ENCODE measurements around the gene GFI1B. TPM values are rescaled to one million over a fixed set of nuclear protein-coding genes. Genes with fewer than 3 reads are reported as not detected.

GFI1B gene
- total and polyA plus RNA-seq, 2 of the 13 experiments (the other 11 are each of a cell fraction or from before 2014, with no cell fraction given), result 0.15 to 0.51 TPM

GRCh38 chr9:132955768-132956167, 22.7 kb upstream of the GFI1B start:
- H3K36me3 ChIP-seq (replicated peaks in 1 of 2; ENCODE audit: control insufficient read depth in 1 of 2, insufficient read depth in 2 of 2, low read length in 2 of 2), result no peaks in the 10 kb centered on the region
- intact Hi-C loops (cut with micrococcal nuclease; ENCODE audit: unreplicated experiment) (no loop called here), in situ Hi-C loops (cut with HindIII; ENCODE audit: extremely low pct_ligation_motif_present, low pct_unique_long_range_greater_than_20kb) (no loop called here)
- peaks cover 12% of the 10 kb centered on the region; the same call in 1 of the 2 replicates for H3K9me3 ChIP-seq (ENCODE audit: low read length)
- no peak for DNase-seq (ENCODE audit: low spot score)
- no peak overlapping the region for H3K9ac ChIP-seq (ENCODE audit: insufficient read depth, low read depth, low read length)
- H4K20me1 ChIP-seq (ENCODE audit: insufficient read depth, low read length), result no peaks in the 10 kb centered on the region
- no TSS peak for BruUV-seq (replicated peaks)
- ChIA-PET CTCF (ENCODE audit: low intra/inter-chr PET ratio, low total read pairs) (no interaction called here), POLR2A (no interaction called here)
- H3K79me2 ChIP-seq (ENCODE audit: insufficient read depth, low read length), result no peaks in the 10 kb centered on the region
- no peak for TF ChIP-seq ISL2 (CRISPR knock-in tag; IDR thresholded peaks at IDR 0.05)
- no peak for TF ChIP-seq ARID4A (CRISPR knock-in tag; IDR thresholded peaks at IDR 0.05; ENCODE audit: borderline replicate concordance)
- no peak for TF ChIP-seq NFKB2 (CRISPR knock-in tag; IDR thresholded peaks at IDR 0.05; ENCODE audit: borderline replicate concordance)
- TF ChIP-seq ONECUT2 (CRISPR knock-in tag; IDR thresholded peaks at IDR 0.05), result no peak
- TF ChIP-seq ATM (IDR thresholded peaks at IDR 0.05; ENCODE audit: borderline replicate concordance), result no peak
- ATAC-seq, result no peak
- WGBS (ENCODE audit: low lambda C conversion rate), result 2% methylated on average over 2 of the region's 2 CpGs
- no peak for FAIRE-seq
- no peak overlapping the region for H2AFZ ChIP-seq (ENCODE audit: low read length)
- no peak overlapping the region for H3K4me3 ChIP-seq (replicated peaks in 1 of 3; ENCODE audit: insufficient read depth in 1 of 3, low read depth in 2 of 3, low read length in 3 of 3)
- no peak overlapping the region for H3K27ac ChIP-seq (ENCODE audit: extremely low read length, insufficient read depth, low read length)
- H3K4me1 ChIP-seq (ENCODE audit: insufficient read depth, low read length), result no peaks in the 10 kb centered on the region
- H3K4me2 ChIP-seq (ENCODE audit: low read depth, low read length), result no peak overlapping the region
- H3K27me3 ChIP-seq (ENCODE audit: control insufficient read depth in 1 of 2, insufficient read depth in 2 of 2, low read length in 2 of 2), result peaks cover 0 to 3% of the 10 kb centered on the region in 2 experiments; a peak in 3 of 5 replicates

Data from HepG2 (cell line).